ENCODE results near the gene SH3GL1.

The SH3GL1 gene

DNA sequence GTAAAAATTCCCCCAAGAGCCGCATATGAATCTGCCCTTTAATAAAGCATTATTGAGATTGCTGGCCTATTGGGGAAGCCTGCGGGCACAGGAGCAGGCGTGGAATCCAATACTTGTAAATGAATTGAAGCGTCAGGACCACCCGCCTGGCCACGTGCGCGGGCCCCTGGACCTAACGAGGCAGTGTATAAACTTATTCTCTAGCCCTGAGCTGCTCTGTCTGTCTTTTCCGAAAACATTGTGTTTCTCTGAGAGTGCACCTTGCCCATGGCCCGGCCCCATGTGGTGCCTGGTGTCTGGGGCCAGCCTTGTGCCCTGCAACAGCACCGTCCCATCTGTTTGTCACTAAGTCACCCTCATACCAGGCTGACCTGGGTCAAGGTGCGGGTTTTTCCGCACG lies 42.8 kb upstream of the SH3GL1 start:
- TF ChIP-seq JUND (IDR thresholded peaks at IDR 0.05; ENCODE audit: low read depth): no peak
- in situ Hi-C loops (cut with HindIII; ENCODE audit: low pct_unique_long_range_greater_than_20kb, low sequenced_read_pairs): no loop called here
- DNase-seq (ENCODE audit: low read depth in 1 of 2, low spot score in 1 of 2): no peak

DNA sequence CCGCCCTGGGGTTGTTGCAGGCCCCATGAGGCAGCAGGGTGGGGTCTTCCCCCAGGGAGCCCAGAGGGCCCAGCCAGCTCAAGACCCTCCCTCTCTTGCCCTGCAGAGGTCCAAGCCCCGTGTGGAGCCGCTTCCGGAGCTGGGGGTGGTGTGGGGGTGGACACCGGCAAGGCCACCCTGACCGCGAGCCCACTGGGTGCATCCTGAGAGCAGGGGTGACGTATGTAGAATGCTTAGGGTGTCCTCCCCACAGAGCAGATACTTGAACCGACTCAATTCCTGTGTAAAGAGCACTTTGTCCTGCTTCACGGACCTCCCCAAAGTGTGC lies 42.4 kb upstream of the SH3GL1 start:
- in situ Hi-C loops (cut with HindIII; ENCODE audit: low pct_unique_long_range_greater_than_20kb, low sequenced_read_pairs): no loop called here
- DNase-seq (ENCODE audit: low read depth in 1 of 2, low spot score in 1 of 2): no peak
- no peak for TF ChIP-seq JUND (IDR thresholded peaks at IDR 0.05; ENCODE audit: low read depth)

DNA sequence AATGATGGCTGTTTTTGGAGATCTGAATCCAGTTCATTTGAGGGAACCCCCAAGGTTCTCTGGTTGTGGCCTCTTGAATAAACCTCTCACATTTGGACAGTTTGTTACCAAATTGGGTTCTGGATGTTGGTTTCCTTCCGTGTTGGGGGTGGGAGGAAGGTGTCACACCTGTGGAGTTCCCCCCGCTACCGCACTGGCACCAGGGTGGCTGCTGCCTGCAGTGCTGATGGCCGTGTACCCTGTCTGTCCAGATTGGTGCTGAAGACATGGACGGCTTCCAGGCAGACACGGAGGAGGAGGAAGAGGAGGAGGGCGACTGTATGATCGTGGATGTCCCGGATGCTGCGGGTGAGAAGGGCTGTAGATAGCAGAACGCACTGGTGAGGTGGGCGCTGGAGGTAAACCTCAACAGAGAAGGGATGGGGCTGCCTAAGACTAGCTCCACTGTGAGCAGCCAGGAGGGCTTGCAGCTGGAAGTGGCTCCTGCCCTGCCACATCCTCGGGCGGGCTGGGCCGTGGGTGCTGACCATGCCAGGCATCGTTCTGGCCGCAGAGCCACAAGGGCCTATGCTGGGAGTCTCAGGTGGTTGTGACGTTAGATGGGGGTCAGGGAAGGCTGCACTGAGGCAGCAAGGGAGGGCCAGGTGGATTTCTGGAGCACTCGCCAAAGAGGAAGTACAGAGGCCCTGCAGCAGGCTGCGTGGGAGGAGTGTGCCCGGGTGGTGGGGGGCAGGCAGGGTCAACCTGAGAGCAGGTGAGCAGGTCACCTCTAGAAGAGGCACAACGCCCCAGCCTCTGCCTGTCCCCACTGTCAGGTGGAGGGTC lies 41.9 kb upstream of the SH3GL1 start:
- no peak for DNase-seq (ENCODE audit: low read depth in 1 of 2, low spot score in 1 of 2)
- TF ChIP-seq JUND (IDR thresholded peaks at IDR 0.05; ENCODE audit: low read depth): no peak
- in situ Hi-C loops (cut with HindIII; ENCODE audit: low pct_unique_long_range_greater_than_20kb, low sequenced_read_pairs): no loop called here

DNA sequence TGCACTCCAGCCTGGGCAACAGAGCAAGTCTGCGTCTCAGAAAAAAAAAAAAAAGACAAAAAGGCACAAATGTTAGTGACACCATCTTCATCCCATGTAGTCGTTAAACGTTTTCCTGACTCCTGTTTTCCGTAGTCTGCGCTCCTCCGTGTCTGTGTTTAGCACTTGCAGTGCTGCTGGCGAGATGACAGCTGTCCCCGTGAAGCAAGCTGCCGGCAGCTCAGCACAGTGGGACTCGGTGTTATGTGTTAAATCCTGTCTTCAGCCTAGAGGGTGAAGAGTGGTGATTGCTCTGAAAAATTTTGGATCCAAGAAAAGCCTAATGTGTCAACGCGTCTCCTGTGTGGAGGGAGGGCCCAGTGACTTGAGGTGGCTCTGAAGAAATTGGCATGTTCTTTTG lies 38.9 kb upstream of the SH3GL1 start:
- in situ Hi-C loops (cut with HindIII; ENCODE audit: low pct_unique_long_range_greater_than_20kb, low sequenced_read_pairs): no loop called here
- no peak for DNase-seq (ENCODE audit: low read depth in 1 of 2, low spot score in 1 of 2)
- no peak for TF ChIP-seq JUND (IDR thresholded peaks at IDR 0.05; ENCODE audit: low read depth)

DNA sequence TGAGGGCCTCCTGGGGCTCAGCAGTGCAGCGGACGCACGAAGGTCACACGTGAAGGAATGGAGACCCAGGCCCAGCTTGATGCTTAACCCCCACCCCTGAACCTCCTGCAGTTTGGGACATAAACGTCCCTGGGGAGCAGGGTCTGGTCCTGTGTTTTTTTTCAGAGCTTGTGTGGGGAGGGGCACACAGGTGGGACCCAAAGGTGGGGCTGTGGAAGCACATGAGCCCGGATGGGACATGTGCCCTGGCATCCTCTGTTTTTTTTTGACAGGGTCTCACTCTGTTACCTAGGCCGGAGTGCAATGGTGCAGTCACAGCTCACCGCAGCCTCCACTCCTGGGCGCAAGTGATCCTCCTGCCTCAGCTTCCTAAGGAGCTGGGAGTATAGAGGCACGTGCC lies 36.8 kb upstream of the SH3GL1 start:
- in situ Hi-C loops (cut with HindIII; ENCODE audit: low pct_unique_long_range_greater_than_20kb, low sequenced_read_pairs): no loop called here
- DNase-seq (ENCODE audit: low read depth in 1 of 2, low spot score in 1 of 2): no peak
- no peak for TF ChIP-seq JUND (IDR thresholded peaks at IDR 0.05; ENCODE audit: low read depth)

DNA sequence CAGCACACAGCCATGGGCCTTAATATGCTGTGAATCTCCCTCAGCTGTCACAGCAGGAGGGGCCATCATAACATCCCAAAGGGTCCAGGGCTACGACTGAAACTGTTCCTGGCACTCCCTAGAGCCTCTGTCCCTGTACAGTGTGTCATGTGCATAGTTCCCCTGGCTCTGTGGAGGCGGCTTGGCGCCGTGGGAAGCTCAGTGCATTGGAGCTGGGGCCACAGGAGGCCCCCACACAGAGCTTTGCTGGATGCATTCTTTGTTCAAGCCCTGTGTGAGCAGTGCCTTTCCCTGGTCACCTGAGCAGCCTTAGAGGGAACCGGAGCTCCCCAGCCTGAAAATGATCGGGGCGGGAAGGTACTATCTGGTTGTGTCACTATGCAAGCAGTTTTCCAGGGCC lies 35.9 kb upstream of the SH3GL1 start:
- DNase-seq (ENCODE audit: low read depth in 1 of 2, low spot score in 1 of 2): no peak
- in situ Hi-C loops (cut with HindIII; ENCODE audit: low pct_unique_long_range_greater_than_20kb, low sequenced_read_pairs): no loop called here
- TF ChIP-seq JUND (IDR thresholded peaks at IDR 0.05; ENCODE audit: low read depth): no peak

DNA sequence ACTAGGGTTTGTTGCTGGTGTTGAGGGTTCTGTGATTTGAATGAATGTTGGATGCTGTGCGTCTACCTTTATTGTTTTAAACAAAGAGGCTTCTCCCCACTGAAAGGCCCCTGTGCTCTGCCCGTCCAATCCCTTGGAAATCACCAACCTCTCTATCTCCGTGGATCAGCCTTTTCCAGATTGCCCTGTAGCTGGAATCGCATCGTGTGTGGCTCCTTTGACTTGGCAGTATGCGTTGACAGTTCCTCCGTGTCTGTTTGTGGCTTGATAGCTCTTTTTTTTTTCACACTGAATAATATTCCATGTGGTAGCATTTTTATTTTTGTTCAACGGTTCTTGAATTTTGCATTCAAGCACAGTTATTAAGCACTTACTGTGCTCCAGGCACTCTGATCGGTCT lies 34.0 kb upstream of the SH3GL1 start:
- in situ Hi-C loops (cut with HindIII; ENCODE audit: low pct_unique_long_range_greater_than_20kb, low sequenced_read_pairs): no loop called here
- no peak for TF ChIP-seq JUND (IDR thresholded peaks at IDR 0.05; ENCODE audit: low read depth)
- DNase-seq (ENCODE audit: low read depth in 1 of 2, low spot score in 1 of 2): no peak

DNA sequence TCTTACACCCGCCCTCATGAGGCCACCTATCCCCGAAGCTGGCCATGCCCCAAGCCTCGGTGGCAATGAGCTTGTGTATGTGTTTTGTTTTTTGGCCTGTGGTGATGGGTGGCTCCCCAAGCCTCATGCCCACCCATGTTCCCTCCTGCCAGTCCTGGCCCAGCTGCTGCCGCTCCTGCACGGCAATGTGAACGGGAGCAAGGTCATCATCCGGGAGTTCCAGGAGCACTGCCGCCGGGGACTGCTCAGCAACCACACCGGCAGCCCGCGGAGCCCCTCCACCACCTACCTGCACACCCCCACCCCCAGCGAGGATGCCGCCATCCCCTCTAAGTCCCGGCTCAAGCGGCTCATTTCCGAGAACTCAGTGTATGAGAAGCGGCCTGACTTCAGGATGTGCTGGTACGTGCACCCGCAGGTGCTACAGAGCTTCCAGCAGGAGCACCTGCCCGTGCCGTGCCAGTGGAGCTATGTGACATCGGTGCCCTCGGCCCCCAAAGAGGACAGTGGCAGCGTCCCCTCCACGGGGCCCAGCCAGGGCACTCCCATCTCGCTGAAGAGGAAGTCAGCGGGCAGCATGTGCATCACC lies 32.7 kb upstream of the SH3GL1 start:
- DNase-seq (ENCODE audit: low read depth in 1 of 2, low spot score in 1 of 2): no peak
- TF ChIP-seq JUND (IDR thresholded peaks at IDR 0.05; ENCODE audit: low read depth): no peak
- in situ Hi-C loops (cut with HindIII; ENCODE audit: low pct_unique_long_range_greater_than_20kb, low sequenced_read_pairs): no loop called here

DNA sequence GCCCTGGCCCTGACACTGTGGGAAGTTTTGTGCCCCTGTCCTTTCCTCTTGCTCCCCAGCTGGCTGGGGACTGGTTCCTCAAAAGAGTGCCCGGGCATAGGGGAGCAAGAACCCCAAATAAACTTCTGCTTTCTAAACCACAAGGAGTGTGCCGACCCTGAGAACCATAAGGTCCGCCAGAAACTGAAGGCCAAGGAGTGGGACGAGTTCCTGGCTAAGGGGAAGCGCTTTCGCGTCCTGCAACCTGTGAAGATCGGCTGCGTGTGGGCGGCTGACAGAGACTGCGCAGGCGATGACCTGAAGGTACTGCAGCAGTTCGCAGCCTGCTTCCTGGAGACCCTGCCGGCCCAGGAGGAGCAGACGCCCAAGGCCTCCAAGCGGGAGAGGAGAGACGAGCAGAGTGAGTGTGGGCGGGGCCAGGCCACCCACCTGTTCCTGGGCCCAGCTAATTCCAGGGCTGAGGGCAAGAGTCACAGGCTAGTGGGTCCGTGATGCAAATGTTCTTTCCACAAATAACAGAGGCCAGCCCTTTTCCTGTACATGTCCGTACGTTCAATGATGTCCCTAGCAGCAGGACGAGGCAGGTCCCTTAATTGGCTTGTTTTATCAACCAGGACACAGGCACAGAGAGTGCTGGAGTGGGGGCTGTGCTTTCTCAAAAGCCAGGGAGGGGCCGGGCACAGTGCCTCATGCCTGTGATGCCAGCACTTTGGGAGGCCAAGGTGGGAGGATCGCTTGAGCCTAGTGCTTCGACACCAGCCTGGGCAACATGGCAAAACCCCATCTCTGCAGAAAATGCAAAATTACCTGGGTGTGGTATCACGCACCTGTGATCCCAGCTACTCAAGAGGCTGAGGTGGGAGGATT lies 31.7 kb upstream of the SH3GL1 start:
- in situ Hi-C loops (cut with HindIII; ENCODE audit: low pct_unique_long_range_greater_than_20kb, low sequenced_read_pairs): no loop called here
- DNase-seq (ENCODE audit: low read depth in 1 of 2, low spot score in 1 of 2): no peak
- TF ChIP-seq JUND (IDR thresholded peaks at IDR 0.05; ENCODE audit: low read depth): no peak

DNA sequence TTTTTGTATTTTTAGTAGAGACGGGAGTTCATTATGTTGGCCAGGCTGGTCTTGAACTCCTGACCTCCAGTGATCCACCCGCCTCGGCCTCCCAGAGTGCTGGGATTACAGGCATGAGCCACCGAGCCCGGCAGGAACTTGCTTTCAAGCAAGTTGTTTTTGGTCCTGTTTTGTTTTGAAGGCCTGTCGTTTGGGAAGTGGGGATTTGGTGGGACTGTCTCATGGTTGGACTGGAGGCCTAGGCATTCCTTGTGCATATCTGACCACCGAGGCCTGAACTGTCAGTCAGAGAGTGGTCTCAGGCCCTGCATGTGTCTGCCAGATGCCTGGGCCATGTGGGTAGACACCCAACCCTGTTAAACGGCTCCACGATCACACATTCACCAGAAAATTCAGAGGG lies 30.9 kb upstream of the SH3GL1 start:
- in situ Hi-C loops (cut with HindIII; ENCODE audit: low pct_unique_long_range_greater_than_20kb, low sequenced_read_pairs): no loop called here
- DNase-seq (ENCODE audit: low read depth in 1 of 2, low spot score in 1 of 2): no peak
- TF ChIP-seq JUND (IDR thresholded peaks at IDR 0.05; ENCODE audit: low read depth): no peak

DNA sequence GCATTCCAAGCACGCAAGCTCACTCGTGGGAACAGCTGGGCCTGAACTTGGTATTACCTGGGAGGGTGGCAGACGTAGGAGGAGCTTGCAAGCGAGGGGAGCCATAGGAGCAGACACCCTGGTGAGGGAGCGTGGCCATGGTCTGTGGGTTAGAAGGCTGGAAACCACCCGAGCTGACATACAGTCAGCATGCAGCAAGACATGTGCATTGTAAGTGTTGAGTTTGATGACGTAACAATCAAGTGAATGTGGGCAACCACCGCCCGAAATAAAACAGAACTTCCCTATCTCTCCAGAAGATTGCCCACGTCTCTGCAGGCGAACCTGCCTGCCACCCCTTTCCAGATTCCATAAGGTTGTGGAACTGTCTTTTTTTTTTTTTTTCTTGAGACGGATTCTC lies 30.4 kb upstream of the SH3GL1 start:
- in situ Hi-C loops (cut with HindIII; ENCODE audit: low pct_unique_long_range_greater_than_20kb, low sequenced_read_pairs): no loop called here
- no peak for TF ChIP-seq JUND (IDR thresholded peaks at IDR 0.05; ENCODE audit: low read depth)
- no peak for DNase-seq (ENCODE audit: low read depth in 1 of 2, low spot score in 1 of 2)

DNA sequence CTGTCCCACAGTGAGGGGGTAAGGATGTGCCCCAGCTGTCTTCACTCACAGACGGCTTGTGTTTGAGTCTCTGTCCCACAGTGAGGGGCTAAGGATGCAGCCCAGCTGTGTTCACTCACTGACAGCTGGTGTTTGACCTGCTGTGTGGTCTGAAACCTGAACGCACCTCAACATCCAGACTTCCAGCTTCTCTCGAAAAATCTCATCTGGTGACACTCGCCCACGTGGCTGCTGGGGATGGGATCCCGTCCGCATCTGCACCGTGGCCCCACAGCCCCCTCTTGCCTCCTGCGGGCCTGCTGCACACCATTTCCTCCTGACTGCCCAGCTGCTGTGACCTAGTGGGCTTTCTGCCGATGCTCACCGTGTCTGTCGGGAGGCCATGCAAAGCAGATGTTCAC lies 29.4 kb upstream of the SH3GL1 start:
- TF ChIP-seq JUND (IDR thresholded peaks at IDR 0.05; ENCODE audit: low read depth): no peak
- in situ Hi-C loops (cut with HindIII; ENCODE audit: low pct_unique_long_range_greater_than_20kb, low sequenced_read_pairs): no loop called here
- DNase-seq (ENCODE audit: low read depth in 1 of 2, low spot score in 1 of 2): no peak

DNA sequence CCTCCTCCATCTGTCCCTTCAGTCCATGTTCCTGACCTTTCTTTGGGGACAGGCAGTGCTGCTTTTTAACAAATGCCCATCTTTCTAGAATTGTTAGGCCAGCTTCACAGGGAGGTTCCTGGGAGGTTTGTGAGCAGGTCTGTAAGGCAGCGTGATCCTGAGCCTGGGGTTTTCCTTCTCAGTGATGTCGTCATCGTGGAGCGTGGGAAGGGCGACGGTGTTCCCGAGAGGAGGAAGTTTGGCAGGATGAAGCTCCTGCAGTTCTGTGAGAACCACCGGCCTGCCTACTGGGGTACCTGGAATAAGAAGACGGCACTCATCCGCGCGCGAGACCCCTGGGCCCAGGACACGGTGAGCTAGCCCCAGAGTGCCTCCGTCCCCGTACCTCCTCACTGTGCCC lies 28.9 kb upstream of the SH3GL1 start:
- no peak for TF ChIP-seq JUND (IDR thresholded peaks at IDR 0.05; ENCODE audit: low read depth)
- DNase-seq (ENCODE audit: low read depth in 1 of 2, low spot score in 1 of 2): no peak
- in situ Hi-C loops (cut with HindIII; ENCODE audit: low pct_unique_long_range_greater_than_20kb, low sequenced_read_pairs): no loop called here
